ENCODE results near the gene METTL27.
"Not testable (repeated sequence)": the region's sequence is repeated elsewhere in the genome, so short reads cannot be mapped to it uniquely, and the experiment has no call there.

Gene METTL27

GRCh38 chr7:73834626-73835191 lies 7.6 kb downstream of the METTL27 start:
- DNase-seq, result no peak

- no peak for DNase-seq
These were observed 8.9 kb downstream of the METTL27 start for GRCh38 chr7:73833251-73833919.

- DNase-seq, result no peak
These were observed 9.5 kb downstream of the METTL27 start for GRCh38 chr7:73832806-73833205.

GRCh38 chr7:73831834-73832651 lies 10.3 kb downstream of the METTL27 start:
- no peak for DNase-seq

- no peak for DNase-seq
These were observed 10.8 kb downstream of the METTL27 start for GRCh38 chr7:73831584-73831833.

GRCh38 chr7:73830681-73831583 lies 11.4 kb downstream of the METTL27 start, which contains the start of gene CLDN4:
CLDN4 (plus strand) TSS chr7:73830996; CDS start chr7:73831202, 206 bp downstream.
- no peak for DNase-seq

- DNase-seq, result no peak
These were observed 12.2 kb downstream of the METTL27 start for GRCh38 chr7:73829921-73830680.

- DNase-seq, result no peak
These were observed 12.8 kb downstream of the METTL27 start for GRCh38 chr7:73829505-73829904.

GRCh38 chr7:73828972-73829371 lies 13.3 kb downstream of the METTL27 start:
- no peak for DNase-seq

- no peak for DNase-seq
These were observed 14.1 kb downstream of the METTL27 start for GRCh38 chr7:73828107-73828803.

GRCh38 chr7:73827567-73828106 lies 14.7 kb downstream of the METTL27 start:
- no peak for DNase-seq

GRCh38 chr7:73824986-73825385 lies 17.3 kb downstream of the METTL27 start:
- DNase-seq, result no peak

GRCh38 chr7:73823873-73824592 lies 18.3 kb downstream of the METTL27 start:
- no peak for DNase-seq

GRCh38 chr7:73823257-73823656 lies 19.1 kb downstream of the METTL27 start:
- no peak for DNase-seq

- DNase-seq, result no peak
These were observed 19.8 kb downstream of the METTL27 start for GRCh38 chr7:73822319-73823173.

- DNase-seq, result not testable (repeated sequence)
These were observed 20.6 kb downstream of the METTL27 start for GRCh38 chr7:73821597-73822285.

GRCh38 chr7:73820013-73820412 lies 22.3 kb downstream of the METTL27 start:
- no peak for DNase-seq

GRCh38 chr7:73817121-73817520 lies 25.2 kb downstream of the METTL27 start:
- DNase-seq, result no peak

GRCh38 chr7:73815436-73815835 lies 26.9 kb downstream of the METTL27 start:
- DNase-seq, result no peak
